HG03060 (cell line): ENCODE measurements around the gene CADPS2.
"Not testable (repeated sequence)": the region's sequence is repeated elsewhere in the genome, so short reads cannot be mapped to it uniquely, and the experiment has no call there.

Experiments
- ATAC-seq: cut with Tn5 transposase; IDR thresholded peaks from one replicate; pipeline ENCODE4 v1.9.1; 2021; ENCODE audit warnings: low read depth, moderate number of reproducible peaks; ENCODE audit not compliant: unreplicated experiment

The CADPS2 gene

GRCh38 chr7:122303531-122304318 is 582.5 kb downstream of the CADPS2 start:
- no peak for ATAC-seq

GRCh38 chr7:122302761-122303530 is 583.3 kb downstream of the CADPS2 start:
- ATAC-seq: no peak

GRCh38 chr7:122301858-122302760 is 584.2 kb downstream of the CADPS2 start:
- ATAC-seq: no peak

GRCh38 chr7:122300956-122301833 is 585.1 kb downstream of the CADPS2 start:
- ATAC-seq: no peak

GRCh38 chr7:122300211-122300932 is 585.9 kb downstream of the CADPS2 start:
- no peak for ATAC-seq

- ATAC-seq: no peak
These were observed 586.5 kb downstream of the CADPS2 start for GRCh38 chr7:122299624-122300210.

- ATAC-seq: no peak
These were observed 587.6 kb downstream of the CADPS2 start for GRCh38 chr7:122298618-122299017.

GRCh38 chr7:122298131-122298530 is 588.1 kb downstream of the CADPS2 start:
- no peak for ATAC-seq

- ATAC-seq: no peak
These were observed 595.1 kb downstream of the CADPS2 start for GRCh38 chr7:122291189-122291588.

- no peak for ATAC-seq
These were observed 595.8 kb downstream of the CADPS2 start for GRCh38 chr7:122290476-122290875.

GRCh38 chr7:122289426-122289825 is 596.8 kb downstream of the CADPS2 start:
- ATAC-seq: no peak

GRCh38 chr7:122284608-122285007 is 601.7 kb downstream of the CADPS2 start:
- not testable (repeated sequence) for ATAC-seq

GRCh38 chr7:122273117-122273516 is 613.1 kb downstream of the CADPS2 start:
- no peak for ATAC-seq

GRCh38 chr7:122269241-122269640 is 617.0 kb downstream of the CADPS2 start:
- ATAC-seq: no peak
